Liver (tissue), 9 donors: ENCODE data around the gene NPAS4. TPM values are rescaled to one million over a fixed set of nuclear protein-coding genes. Genes with fewer than 3 reads are reported as not detected.
"Not testable (repeated sequence)": the region's sequence is repeated elsewhere in the genome, so short reads cannot be mapped to it uniquely, and the experiment has no call there.

ENCODE experiments used
- DNase-seq: peaks from one replicate; pipeline ENCODE4 v3.0.0-alpha.2; 2017; ENCODE audit warnings: low spot score
- H3K27ac ChIP-seq, 2 donors: one replicate each; pipeline ENCODE4 v1.7.0; 2013; ENCODE audit warnings: inconsistent platforms in 2 of 2, low read length in 2 of 2, control low read depth in 1 of 2, low read depth in 1 of 2, mild to moderate bottlenecking in 1 of 2
- H3K27me3 ChIP-seq, 4 donors: one replicate each; pipeline versions ENCODE4 v1.6.1 to v1.7.0; 2013; ENCODE audit warnings: low read length in 3 of 4, inconsistent platforms in 1 of 4, mild to moderate bottlenecking in 1 of 4, moderate library complexity in 1 of 4; ENCODE audit not compliant: control insufficient read depth in 4 of 4, insufficient read depth in 4 of 4
- H3K36me3 ChIP-seq, 4 donors: one replicate each; pipeline versions ENCODE4 v1.6.1 to v1.7.0; 2013; ENCODE audit warnings: low read length in 3 of 4, mild to moderate bottlenecking in 3 of 4, low read depth in 1 of 4, moderate library complexity in 1 of 4; ENCODE audit not compliant: control insufficient read depth in 4 of 4, insufficient read depth in 3 of 4
- H3K4me1 ChIP-seq, 4 donors: one replicate each; pipeline versions ENCODE4 v1.6.1 to v1.7.0; 2013; ENCODE audit warnings: low read length in 3 of 4, mild to moderate bottlenecking in 3 of 4, moderate library complexity in 1 of 4; ENCODE audit not compliant: control insufficient read depth in 4 of 4, insufficient read depth in 4 of 4
- H3K4me3 ChIP-seq, 3 donors: one replicate each; pipeline versions ENCODE4 v1.6.1 to v1.7.0; 2013; ENCODE audit warnings: low read length in 3 of 3, control low read depth in 1 of 3, low read depth in 1 of 3, mild to moderate bottlenecking in 1 of 3
- H3K9ac ChIP-seq, 2 donors: one replicate each; pipeline ENCODE4 v1.7.0; 2013; ENCODE audit warnings: low read length in 2 of 2, mild to moderate bottlenecking in 2 of 2, moderate library complexity in 2 of 2, control low read depth in 1 of 2, low read depth in 1 of 2
- H3K9me3 ChIP-seq, 4 donors: one replicate each; pipeline versions ENCODE4 v1.6.1 to v1.7.0; 2013; ENCODE audit warnings: low read length in 3 of 4; ENCODE audit not compliant: control insufficient read depth in 4 of 4
- EGR1 ChIP-seq, 2 donors: IDR thresholded peaks; 2 replicates each; pipeline ENCODE4 v1.6.1; 2016 to 2018; ENCODE audit warnings: antibody characterized with exemption in 2 of 2, low read depth in 2 of 2
- FOXA1 ChIP-seq: IDR thresholded peaks from 2 replicates; pipeline ENCODE4 v1.6.1; 2016; ENCODE audit warnings: antibody characterized with exemption
- FOXA2 ChIP-seq: IDR thresholded peaks from 2 replicates; pipeline ENCODE4 v1.6.1; 2016; ENCODE audit warnings: antibody characterized with exemption
- HNF4A ChIP-seq, 2 donors: conservative IDR thresholded peaks; 2 replicates each; pipeline ENCODE4 v1.6.1; 2016; ENCODE audit warnings: antibody characterized with exemption in 2 of 2, mild to moderate bottlenecking in 2 of 2
- HNF4G ChIP-seq: IDR thresholded peaks from 2 replicates; pipeline ENCODE4 v1.6.1; 2016; ENCODE audit warnings: antibody characterized with exemption
- JUND ChIP-seq, 2 donors: IDR thresholded peaks; 2 replicates each; pipeline ENCODE4 v1.6.1; 2016; ENCODE audit warnings: antibody characterized with exemption in 2 of 2
- NR2F2 ChIP-seq: IDR thresholded peaks from 2 replicates; pipeline ENCODE4 v1.6.1; 2016; ENCODE audit warnings: antibody characterized with exemption
- RAD21 ChIP-seq, 2 donors: IDR thresholded peaks; 2 replicates each; pipeline ENCODE4 v1.6.1; 2016; ENCODE audit warnings: antibody characterized with exemption in 2 of 2, mild to moderate bottlenecking in 2 of 2
- RXRA ChIP-seq, 2 donors: IDR thresholded peaks; 2 replicates each; pipeline ENCODE4 v1.6.1; 2017 to 2018; ENCODE audit warnings: antibody characterized with exemption in 2 of 2, mild to moderate bottlenecking in 1 of 2
- SP1 ChIP-seq: IDR thresholded peaks from 2 replicates; pipeline ENCODE4 v1.6.1; 2018; ENCODE audit warnings: antibody characterized with exemption, mild to moderate bottlenecking
- TAF1 ChIP-seq: conservative IDR thresholded peaks from 2 replicates; pipeline ENCODE4 v1.6.1; 2016; ENCODE audit warnings: antibody characterized with exemption, mild to moderate bottlenecking
- YY1 ChIP-seq: IDR thresholded peaks from 2 replicates; pipeline ENCODE4 v1.6.1; 2016; ENCODE audit warnings: antibody characterized with exemption, mild to moderate bottlenecking
- WGBS: extraction: QIAGEN DNeasy Blood & Tissue Kit; methylation state at CpG from one replicate; pipeline ENCODE4 v1.1.7; 2013; 5-methylcytosine and 5-hydroxymethylcytosine counted together
- polyA plus RNA-seq, 2 donors: library from polyadenylated mRNA; stranded (reverse) in 1 of 2; unstranded in 1 of 2; fragments of 200-250 nt in 1 of 2; fragments of >200 nt in 1 of 2; fragmentation: Nextera tagmentation in 1 of 2; extraction: Ambion mirVana in 1 of 2; gene quantifications; one replicate each; pipeline versions ENCODE4 v1.2.1 to v1.2.3, GENCODE V29; 2013 to 2015
- total RNA-seq, 2 donors: library from RNA; depleted of rRNA; stranded (reverse); fragments of >200 nt; gene quantifications; one replicate each; pipeline ENCODE4 v1.2.3, GENCODE V29; 2014
- TF ChIP-seq, protein P1 (sequence below): IDR thresholded peaks from 2 replicates; pipeline ENCODE4 v1.6.1; 2016; ENCODE audit warnings: antibody characterized with exemption
- TF ChIP-seq, protein P2 (sequence below): fragments of 150-350 bp; IDR thresholded peaks from 2 replicates; pipeline ENCODE4 v1.5.1; 2017; ENCODE audit warnings: improper control_type of control experiment, low read depth, low read length; ENCODE audit not compliant: missing input control
- TF ChIP-seq, protein P3 (sequence below): IDR thresholded peaks from 2 replicates; pipeline ENCODE4 v1.6.1; 2016; ENCODE audit warnings: antibody characterized with exemption, mild to moderate bottlenecking
- TF ChIP-seq, protein P4 (sequence below): IDR thresholded peaks from 2 replicates; pipeline ENCODE4 v1.6.1; 2016; ENCODE audit warnings: antibody characterized with exemption
- donor health status: healthy.
- donor health status: healthy.
- donor health status: healthy.
- donor health status: healthy.
- donor health status: healthy.

The NPAS4 gene
- total and polyA plus RNA-seq, 4 donors: 0.01 TPM; not detected in 3

DNA sequence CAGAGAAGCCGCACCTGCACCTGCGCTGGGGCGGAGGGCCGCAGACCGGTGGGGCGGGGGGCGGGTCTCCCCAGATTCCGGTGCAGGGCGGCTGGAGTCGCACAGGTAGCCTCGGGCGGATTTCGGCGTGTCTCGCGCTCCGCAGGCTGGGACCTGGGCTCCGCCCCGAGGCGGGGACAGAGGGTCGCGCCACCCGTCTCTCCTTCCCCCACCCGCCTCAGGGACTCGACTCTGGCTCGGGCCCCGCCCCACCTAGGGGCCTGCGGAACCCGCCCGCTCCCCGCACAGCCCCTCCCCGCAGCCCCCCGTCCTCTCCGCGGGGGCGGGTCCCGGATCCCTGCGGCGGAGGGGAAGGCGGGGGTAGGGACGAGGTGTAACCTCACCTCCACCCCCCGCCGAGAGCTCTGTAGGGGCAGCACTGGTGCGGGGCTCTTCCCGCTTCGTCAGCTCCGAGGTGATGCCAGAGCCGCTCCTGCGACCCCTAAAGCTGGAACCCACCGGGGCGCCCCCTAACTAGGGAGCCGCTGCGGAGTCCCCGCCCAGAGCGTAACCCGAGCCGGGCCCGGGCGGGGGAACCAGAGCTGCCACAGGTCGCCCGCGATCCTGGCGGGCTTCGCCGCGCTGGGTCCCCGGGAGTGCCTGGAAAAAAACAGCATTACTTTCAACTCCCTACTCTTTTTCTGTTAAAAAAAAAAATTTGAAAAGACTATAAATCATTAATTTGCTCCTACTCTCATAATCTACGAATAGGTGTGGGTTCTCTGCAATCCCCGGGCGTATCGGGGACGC, 49.0 kb upstream of the NPAS4 start, which contains the start of gene SLC29A2 (continued):
- TF ChIP-seq, protein P1, sequence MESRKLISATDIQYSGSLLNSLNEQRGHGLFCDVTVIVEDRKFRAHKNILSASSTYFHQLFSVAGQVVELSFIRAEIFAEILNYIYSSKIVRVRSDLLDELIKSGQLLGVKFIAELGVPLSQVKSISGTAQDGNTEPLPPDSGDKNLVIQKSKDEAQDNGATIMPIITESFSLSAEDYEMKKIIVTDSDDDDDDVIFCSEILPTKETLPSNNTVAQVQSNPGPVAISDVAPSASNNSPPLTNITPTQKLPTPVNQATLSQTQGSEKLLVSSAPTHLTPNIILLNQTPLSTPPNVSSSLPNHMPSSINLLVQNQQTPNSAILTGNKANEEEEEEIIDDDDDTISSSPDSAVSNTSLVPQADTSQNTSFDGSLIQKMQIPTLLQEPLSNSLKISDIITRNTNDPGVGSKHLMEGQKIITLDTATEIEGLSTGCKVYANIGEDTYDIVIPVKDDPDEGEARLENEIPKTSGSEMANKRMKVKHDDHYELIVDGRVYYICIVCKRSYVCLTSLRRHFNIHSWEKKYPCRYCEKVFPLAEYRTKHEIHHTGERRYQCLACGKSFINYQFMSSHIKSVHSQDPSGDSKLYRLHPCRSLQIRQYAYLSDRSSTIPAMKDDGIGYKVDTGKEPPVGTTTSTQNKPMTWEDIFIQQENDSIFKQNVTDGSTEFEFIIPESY: no peak
- no peak for TF ChIP-seq HNF4A (conservative IDR thresholded peaks at IDR 0.05)

DNA sequence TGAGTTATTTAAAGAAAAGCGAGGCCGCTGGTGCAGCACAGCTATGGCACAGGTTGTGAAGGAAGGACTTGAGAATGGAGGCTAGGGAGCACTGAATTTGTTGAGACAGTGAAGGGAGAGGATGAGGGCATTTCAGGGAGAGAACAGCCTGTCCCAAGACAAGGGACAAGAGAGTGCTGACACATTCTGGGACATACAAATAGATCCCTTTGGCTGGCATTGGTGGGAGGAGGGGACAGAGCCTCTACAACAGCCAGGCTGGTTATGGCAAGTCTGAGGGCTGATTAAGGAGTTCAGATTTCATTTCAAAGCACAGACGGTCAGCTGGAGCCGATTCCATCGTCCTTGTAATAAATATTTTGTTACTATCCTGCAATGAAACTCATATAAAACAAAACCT, 47.6 kb upstream of the NPAS4 start:
- no peak overlapping the region for H3K9ac ChIP-seq
- H3K4me3 ChIP-seq: no peak overlapping the region
- no peaks in the 10 kb centered on the region for H3K9me3 ChIP-seq
- H3K36me3 ChIP-seq: no peaks in the 10 kb centered on the region
- no peak overlapping the region for H3K27ac ChIP-seq
- WGBS: 76% methylated on average over 5 of the region's 5 CpGs
- H3K27me3 ChIP-seq: peaks cover 0 to 2% (median 0%) of the 10 kb centered on the region in 4 donors
- no peak for DNase-seq
- TF ChIP-seq HNF4A (conservative IDR thresholded peaks at IDR 0.05) (no peak), NR2F2 (no peak), RXRA (IDR thresholded peaks at IDR 0.05) (no peak), FOXA1 (no peak), JUND (IDR thresholded peaks at IDR 0.05) (no peak), YY1 (no peak), SP1 (no peak), RAD21 (IDR thresholded peaks at IDR 0.05) (no peak), HNF4G (no peak), FOXA2 (no peak), EGR1 (IDR thresholded peaks at IDR 0.05; ENCODE audit: low read depth in 2 of 2) (no peak), TAF1 (no peak)
- TF ChIP-seq, protein P2, sequence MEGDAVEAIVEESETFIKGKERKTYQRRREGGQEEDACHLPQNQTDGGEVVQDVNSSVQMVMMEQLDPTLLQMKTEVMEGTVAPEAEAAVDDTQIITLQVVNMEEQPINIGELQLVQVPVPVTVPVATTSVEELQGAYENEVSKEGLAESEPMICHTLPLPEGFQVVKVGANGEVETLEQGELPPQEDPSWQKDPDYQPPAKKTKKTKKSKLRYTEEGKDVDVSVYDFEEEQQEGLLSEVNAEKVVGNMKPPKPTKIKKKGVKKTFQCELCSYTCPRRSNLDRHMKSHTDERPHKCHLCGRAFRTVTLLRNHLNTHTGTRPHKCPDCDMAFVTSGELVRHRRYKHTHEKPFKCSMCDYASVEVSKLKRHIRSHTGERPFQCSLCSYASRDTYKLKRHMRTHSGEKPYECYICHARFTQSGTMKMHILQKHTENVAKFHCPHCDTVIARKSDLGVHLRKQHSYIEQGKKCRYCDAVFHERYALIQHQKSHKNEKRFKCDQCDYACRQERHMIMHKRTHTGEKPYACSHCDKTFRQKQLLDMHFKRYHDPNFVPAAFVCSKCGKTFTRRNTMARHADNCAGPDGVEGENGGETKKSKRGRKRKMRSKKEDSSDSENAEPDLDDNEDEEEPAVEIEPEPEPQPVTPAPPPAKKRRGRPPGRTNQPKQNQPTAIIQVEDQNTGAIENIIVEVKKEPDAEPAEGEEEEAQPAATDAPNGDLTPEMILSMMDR: no peak
- TF ChIP-seq, protein P3, sequence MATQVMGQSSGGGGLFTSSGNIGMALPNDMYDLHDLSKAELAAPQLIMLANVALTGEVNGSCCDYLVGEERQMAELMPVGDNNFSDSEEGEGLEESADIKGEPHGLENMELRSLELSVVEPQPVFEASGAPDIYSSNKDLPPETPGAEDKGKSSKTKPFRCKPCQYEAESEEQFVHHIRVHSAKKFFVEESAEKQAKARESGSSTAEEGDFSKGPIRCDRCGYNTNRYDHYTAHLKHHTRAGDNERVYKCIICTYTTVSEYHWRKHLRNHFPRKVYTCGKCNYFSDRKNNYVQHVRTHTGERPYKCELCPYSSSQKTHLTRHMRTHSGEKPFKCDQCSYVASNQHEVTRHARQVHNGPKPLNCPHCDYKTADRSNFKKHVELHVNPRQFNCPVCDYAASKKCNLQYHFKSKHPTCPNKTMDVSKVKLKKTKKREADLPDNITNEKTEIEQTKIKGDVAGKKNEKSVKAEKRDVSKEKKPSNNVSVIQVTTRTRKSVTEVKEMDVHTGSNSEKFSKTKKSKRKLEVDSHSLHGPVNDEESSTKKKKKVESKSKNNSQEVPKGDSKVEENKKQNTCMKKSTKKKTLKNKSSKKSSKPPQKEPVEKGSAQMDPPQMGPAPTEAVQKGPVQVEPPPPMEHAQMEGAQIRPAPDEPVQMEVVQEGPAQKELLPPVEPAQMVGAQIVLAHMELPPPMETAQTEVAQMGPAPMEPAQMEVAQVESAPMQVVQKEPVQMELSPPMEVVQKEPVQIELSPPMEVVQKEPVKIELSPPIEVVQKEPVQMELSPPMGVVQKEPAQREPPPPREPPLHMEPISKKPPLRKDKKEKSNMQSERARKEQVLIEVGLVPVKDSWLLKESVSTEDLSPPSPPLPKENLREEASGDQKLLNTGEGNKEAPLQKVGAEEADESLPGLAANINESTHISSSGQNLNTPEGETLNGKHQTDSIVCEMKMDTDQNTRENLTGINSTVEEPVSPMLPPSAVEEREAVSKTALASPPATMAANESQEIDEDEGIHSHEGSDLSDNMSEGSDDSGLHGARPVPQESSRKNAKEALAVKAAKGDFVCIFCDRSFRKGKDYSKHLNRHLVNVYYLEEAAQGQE: no peak
- TF ChIP-seq, protein P4, sequence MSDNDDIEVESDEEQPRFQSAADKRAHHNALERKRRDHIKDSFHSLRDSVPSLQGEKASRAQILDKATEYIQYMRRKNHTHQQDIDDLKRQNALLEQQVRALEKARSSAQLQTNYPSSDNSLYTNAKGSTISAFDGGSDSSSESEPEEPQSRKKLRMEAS: no peak
- H3K4me1 ChIP-seq: peaks cover 0 to 17% (median 8%) of the 10 kb centered on the region in 4 donors

DNA sequence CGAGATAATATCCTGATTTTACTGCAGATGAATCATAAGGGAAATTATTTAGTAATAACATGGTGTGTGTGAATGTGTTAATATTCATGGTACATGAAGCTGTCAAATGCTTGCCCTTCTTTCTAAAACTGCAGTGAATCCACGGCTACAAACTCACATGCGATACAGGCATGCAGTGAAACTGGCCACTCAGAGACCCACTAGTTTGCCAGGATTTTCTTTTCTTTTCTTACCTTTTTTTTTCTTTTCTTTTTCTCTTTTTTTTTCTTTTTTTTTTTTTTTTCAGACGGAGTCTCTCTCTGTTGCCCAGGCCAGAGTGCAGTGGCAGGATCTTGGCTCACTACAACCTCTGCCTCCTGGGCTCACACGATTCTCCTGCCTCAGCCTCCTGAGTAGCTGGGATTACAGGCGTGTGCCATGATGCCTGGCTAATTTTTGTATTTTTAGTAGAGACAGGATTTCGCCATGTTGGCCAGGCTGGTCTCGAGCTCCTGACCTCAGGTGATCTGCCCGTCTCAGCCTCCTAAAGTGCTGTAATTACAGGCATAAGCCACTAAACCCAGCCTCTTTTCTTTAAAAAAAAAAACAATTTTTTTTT, 47.0 kb upstream of the NPAS4 start:
- not testable (repeated sequence) for H3K27ac ChIP-seq, H3K4me3 ChIP-seq, H3K27me3 ChIP-seq, H3K9ac ChIP-seq, H3K9me3 ChIP-seq, DNase-seq, H3K36me3 ChIP-seq
- whole genome bisulfite sequencing: 84% methylated on average over 9 of the region's 9 CpGs
- H3K4me1 ChIP-seq: peaks cover 0 to 17% (median 8%) of the 10 kb centered on the region in 4 donors

DNA sequence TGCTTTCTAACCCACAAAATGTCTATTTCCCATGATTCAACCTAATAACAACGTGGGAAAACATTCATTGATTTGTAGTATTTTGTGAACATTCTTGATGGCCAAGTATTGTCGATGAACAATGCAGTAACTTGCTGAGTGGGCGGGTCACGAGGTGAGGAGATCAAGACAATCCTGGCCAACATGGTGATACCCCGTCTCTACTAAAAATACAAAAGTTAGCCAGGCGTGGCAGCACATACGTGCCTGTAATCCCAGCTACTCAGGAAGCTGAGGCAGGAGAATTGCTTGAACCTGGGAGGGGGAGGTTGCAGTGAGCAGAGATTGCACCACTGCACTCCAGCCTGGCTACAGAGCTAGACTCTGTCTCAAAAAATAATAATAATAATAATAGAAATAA, 40.6 kb upstream of the NPAS4 start:
- 29% methylated on average over 7 of the region's 7 CpGs for WGBS
- H3K9me3 ChIP-seq, DNase-seq, H3K9ac ChIP-seq, H3K4me3 ChIP-seq, H3K27ac ChIP-seq, H3K4me1 ChIP-seq, H3K36me3 ChIP-seq, H3K27me3 ChIP-seq: not testable (repeated sequence)
